Measurements from ENCODE around the gene UPF1. TPM values are rescaled to one million over a fixed set of nuclear protein-coding genes. Genes with fewer than 3 reads are reported as not detected.
"Not testable (repeated sequence)": the region's sequence is repeated elsewhere in the genome, so short reads cannot be mapped to it uniquely, and the experiment has no call there.

UPF1 gene
- total RNA-seq, 1 donor, result 51.0 TPM

DNA sequence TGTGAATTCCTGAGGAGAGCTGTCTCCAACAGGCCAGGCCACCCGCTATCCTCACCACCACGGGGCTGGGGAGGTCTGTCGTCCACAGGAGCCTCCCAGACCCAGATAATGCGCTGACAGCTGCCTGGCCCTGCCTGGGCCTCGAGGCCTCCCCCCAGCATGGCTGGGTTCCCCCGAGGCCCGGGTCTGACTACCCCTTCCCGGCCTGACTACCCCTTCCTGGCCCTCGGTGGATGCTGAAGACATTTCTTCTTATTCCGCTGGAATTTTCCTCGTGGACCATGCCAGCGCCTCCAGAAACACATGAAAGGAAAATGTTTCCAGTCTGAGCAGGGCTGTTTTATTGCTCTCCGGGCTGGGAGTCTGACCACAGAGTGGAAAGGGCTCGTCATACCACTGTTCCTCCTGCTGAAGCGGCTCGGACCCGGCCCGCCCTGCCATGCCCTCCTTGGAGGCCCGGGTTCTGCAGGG is 23.9 kb upstream of the UPF1 start:
- H3K4me3 ChIP-seq (ENCODE audit: low read depth, low read length), result no peak overlapping the region
- peak; percentile 79 for DNase-seq (ENCODE audit: low read depth)
- TF ChIP-seq, protein P1, sequence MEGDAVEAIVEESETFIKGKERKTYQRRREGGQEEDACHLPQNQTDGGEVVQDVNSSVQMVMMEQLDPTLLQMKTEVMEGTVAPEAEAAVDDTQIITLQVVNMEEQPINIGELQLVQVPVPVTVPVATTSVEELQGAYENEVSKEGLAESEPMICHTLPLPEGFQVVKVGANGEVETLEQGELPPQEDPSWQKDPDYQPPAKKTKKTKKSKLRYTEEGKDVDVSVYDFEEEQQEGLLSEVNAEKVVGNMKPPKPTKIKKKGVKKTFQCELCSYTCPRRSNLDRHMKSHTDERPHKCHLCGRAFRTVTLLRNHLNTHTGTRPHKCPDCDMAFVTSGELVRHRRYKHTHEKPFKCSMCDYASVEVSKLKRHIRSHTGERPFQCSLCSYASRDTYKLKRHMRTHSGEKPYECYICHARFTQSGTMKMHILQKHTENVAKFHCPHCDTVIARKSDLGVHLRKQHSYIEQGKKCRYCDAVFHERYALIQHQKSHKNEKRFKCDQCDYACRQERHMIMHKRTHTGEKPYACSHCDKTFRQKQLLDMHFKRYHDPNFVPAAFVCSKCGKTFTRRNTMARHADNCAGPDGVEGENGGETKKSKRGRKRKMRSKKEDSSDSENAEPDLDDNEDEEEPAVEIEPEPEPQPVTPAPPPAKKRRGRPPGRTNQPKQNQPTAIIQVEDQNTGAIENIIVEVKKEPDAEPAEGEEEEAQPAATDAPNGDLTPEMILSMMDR (IDR thresholded peaks at IDR 0.05; ENCODE audit: insufficient read depth, low read depth, low read length), result no peak

DNA sequence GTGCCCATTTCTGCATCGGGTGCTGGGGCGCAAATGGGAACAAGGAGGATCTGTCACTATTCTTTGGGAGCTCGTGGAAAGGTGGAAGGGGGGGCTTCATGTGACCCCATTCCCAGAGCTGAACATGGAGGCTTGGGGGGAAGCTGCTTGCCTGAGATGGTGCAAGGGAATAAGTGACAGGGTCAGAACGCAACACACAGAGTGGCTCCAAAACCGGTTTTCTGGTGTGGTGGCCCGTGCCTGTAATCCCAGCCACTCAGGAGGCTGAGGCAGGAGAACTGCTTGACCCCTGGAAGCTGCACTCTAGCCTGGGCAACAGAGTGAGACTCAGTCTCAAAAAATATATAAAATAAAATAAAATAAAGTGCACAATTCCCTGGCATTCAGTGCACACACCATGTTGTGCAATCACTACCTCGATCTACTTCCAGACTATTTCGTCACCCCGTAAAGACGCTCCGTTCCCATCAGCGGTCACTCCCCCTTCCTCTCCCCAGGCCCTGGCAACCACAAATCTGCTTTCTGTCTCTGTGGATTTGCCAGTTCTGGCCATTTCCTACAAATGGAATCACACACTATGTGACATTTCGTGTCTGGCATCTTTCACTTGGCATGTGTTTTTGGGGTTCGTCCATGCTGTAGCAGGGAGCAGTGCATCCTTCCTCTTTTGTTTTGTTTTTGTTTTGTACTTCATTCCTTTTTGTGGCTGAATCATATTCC is 22.4 kb upstream of the UPF1 start:
- TF ChIP-seq, protein P1 (IDR thresholded peaks at IDR 0.05; ENCODE audit: insufficient read depth, low read depth, low read length), result no peak
- DNase-seq (ENCODE audit: low read depth), result peak; percentile 95
- H3K4me3 ChIP-seq (ENCODE audit: low read depth, low read length), result no peak overlapping the region

DNA sequence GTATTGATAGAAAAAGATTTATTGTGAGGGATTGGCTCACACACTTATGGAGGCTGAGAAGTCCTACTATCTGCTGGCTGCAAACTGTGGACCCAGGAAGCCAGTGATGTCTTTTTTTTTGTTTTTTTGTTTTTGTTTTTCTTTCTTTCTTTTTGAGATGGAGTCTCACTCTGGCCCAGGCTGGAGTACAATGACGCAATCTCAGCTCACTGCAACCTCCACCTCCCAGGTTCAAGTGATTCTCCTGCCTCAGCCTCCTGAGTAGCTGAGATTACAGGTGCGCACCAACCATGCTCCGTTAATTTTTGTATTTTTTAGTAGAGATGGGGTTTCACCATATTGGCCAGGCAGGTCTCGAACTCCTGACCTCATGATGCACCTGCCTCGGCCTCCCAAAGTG is 20.1 kb upstream of the UPF1 start:
- not testable (repeated sequence) for DNase-seq (ENCODE audit: low read depth); H3K4me3 ChIP-seq (ENCODE audit: low read depth, low read length)

DNA sequence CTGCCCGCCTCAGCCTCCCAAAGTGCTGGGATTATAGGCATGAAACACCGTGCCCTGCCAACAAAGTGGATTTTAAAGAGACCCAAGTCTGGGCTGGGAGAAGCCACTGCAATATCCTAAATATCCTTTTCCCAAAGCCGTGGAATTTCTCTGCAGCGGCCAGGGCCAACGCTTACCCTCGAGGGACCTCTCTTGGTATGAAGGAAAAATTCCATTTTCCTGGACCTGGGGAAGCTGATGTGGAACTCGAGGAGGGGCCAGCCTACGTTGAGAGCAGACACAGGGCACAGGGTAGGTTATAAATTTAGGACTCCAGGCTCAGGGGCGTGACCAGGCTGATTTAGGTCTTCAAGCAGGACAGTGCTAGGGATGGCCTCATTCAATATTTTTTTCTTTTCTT is 17.7 kb upstream of the UPF1 start:
- TF ChIP-seq, protein P1 (IDR thresholded peaks at IDR 0.05; ENCODE audit: insufficient read depth, low read depth, low read length), result peak; percentile 23
- H3K4me3 ChIP-seq (ENCODE audit: low read depth, low read length), result no peak overlapping the region
- DNase-seq (ENCODE audit: low read depth), result peak; percentile 50

DNA sequence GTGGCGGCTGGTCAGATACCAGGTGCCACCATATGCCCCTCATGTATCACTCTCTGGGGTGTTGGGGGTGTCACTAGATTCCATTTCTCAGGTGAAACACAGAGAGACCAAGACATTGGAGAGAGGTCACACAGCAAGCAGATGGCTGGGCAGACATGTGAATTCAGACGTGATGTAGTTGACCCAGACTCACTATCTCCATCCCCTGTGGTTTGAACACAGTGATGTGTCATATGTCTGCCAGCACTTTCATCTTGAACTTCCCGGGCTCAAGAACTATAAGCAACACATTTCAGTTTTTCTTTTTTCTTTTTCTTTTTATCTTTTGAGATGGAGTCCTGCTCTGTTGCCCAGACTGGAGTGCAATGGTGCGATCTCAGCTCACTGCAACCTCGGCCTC is 16.1 kb upstream of the UPF1 start:
- H3K4me3 ChIP-seq (ENCODE audit: low read depth, low read length), result no peak overlapping the region
- TF ChIP-seq, protein P1 (IDR thresholded peaks at IDR 0.05; ENCODE audit: insufficient read depth, low read depth, low read length), result no peak
- peak; percentile 8 for DNase-seq (ENCODE audit: low read depth)

DNA sequence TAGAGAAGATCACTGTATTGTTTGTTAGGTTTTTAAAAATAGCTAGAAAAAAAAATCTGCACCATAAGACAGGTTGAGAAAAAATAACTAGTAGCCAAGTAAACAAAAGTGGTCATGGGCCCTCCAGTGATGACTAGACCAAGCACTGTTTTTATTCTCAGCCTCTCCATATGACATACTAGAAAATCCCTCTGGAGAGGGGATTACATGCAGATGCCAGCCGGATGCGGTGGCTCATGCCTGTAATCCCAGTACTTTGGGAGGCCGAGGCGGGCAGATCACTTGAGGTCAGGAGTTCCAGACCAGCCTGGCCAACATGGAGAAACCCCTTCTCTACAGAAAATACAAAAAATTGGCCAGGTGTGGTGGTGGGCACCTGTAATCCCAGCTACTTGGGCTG is 15.1 kb upstream of the UPF1 start:
- not testable (repeated sequence) for H3K4me3 ChIP-seq (ENCODE audit: low read depth, low read length)
- peak; percentile 64 for DNase-seq (ENCODE audit: low read depth)

DNA sequence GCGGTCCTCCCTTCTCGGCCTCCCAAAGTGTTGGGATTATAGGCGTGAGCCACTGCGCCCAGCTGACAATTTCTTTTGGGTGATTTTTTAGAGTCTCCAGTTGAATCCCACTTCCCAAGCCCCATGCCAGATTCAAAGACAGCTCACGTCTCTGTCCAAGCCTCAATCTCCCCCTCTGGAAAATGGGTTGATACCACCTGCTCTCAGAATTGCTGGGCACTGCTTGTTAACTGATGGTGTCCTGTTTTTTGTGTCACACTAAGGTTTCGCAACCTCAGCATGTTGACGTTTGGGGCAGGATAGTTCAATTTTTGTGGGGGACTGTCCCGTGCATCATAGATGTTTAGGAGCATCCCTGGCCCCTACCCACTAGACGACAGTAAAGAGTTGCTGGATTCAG is 14.2 kb upstream of the UPF1 start:
- H3K4me3 ChIP-seq (ENCODE audit: low read depth, low read length), result no peak overlapping the region
- TF ChIP-seq, protein P1 (IDR thresholded peaks at IDR 0.05; ENCODE audit: insufficient read depth, low read depth, low read length), result no peak
- DNase-seq (ENCODE audit: low read depth), result peak; percentile 10

DNA sequence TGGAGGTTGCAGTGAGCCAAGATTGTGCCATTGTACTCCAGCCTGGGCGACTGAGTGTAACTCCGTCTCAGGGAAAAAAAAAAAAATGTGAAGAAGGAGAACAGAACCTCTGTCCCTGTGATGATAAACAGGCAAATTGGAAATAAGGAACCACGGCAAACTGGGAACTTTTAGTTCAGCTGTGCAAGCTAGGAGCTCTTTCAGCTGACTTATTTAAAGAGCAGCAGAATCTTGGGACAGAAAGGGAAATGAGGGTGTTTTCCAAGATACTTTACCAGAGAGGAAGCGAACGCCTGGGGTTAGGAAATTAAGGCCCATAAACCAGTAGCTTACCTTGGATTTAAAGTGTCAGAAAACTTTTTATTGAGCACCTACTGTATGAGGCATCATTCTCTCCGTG is 3.0 kb upstream of the UPF1 start:
- no peak for DNase-seq (ENCODE audit: low read depth)
- TF ChIP-seq, protein P1 (IDR thresholded peaks at IDR 0.05; ENCODE audit: insufficient read depth, low read depth, low read length), result no peak
- no peak overlapping the region for H3K4me3 ChIP-seq (ENCODE audit: low read depth, low read length)

Measured in fibroblast of villous mesenchyme (primary cell).